CD14-positive monocyte (primary cell): Measurements from ENCODE around the gene ZDHHC14. TPM values are rescaled to one million over a fixed set of nuclear protein-coding genes. Genes with fewer than 3 reads are reported as not detected.
A peak's percentile ranks its signal among the peaks of the same experiment; 100 is the strongest.

ENCODE experiments used
- DNase-seq, 3 donors: peaks; one replicate each; pipeline ENCODE4 v3.0.0-alpha.2; 2011 to 2022
- H2AFZ ChIP-seq: 2 replicates; pipeline ENCODE4 v1.6.0; 2012; ENCODE audit warnings: mild to moderate bottlenecking, low read depth, low read length, inconsistent platforms; ENCODE audit not compliant: insufficient read depth, poor library complexity, severe bottlenecking
- H3K27ac ChIP-seq, 2 donors: 1 replicate in 1 of 2; 2 replicates in 1 of 2; pipeline ENCODE4 v1.5.1; 2012 to 2013; ENCODE audit warnings: low read length in 2 of 2, control low read depth in 1 of 2, inconsistent platforms in 1 of 2, low read depth in 1 of 2, mild to moderate bottlenecking in 1 of 2
- H3K27me3 ChIP-seq, 2 donors: one replicate each; pipeline versions ENCODE4 v1.6.0 to v1.6.1; 2011 to 2013; ENCODE audit warnings: low read length in 2 of 2; ENCODE audit not compliant: control insufficient read depth in 2 of 2, insufficient read depth in 2 of 2
- H3K36me3 ChIP-seq, 2 donors: replicated peaks in 1 of 2; 1 replicate in 1 of 2; 2 replicates in 1 of 2; pipeline versions ENCODE4 v1.5.1 to v1.6.1; 2012 to 2013; ENCODE audit warnings: low read length in 2 of 2, control low read depth in 1 of 2, inconsistent platforms in 1 of 2, mild to moderate bottlenecking in 1 of 2; ENCODE audit not compliant: insufficient read depth in 2 of 2, control insufficient read depth in 1 of 2
- H3K4me1 ChIP-seq, 2 donors: 1 replicate in 1 of 2; 2 replicates in 1 of 2; pipeline versions ENCODE4 v1.5.1 to v1.6.1; 2012 to 2013; ENCODE audit warnings: low read length in 2 of 2, control low read depth in 1 of 2, inconsistent platforms in 1 of 2, mild to moderate bottlenecking in 1 of 2, moderate library complexity in 1 of 2; ENCODE audit not compliant: insufficient read depth in 2 of 2, control insufficient read depth in 1 of 2
- H3K4me2 ChIP-seq: replicated peaks from 2 replicates; pipeline ENCODE3; 2012; ENCODE audit warnings: low read length, moderate library complexity, mild to moderate bottlenecking; ENCODE audit not compliant: poor library complexity, severe bottlenecking; ENCODE audit errors: extremely low read depth
- H3K4me3 ChIP-seq, 3 experiments: fragments of 200-600 bp in 1 of 3; sonication (generic) in 1 of 3; replicated peaks in 1 of 3; 1 replicate in 2 of 3; 2 replicates in 1 of 3; pipeline ENCODE4 v1.5.1; 2011 to 2013; ENCODE audit warnings: low read length in 3 of 3, mild to moderate bottlenecking in 3 of 3, control low read depth in 2 of 3, low read depth in 2 of 3, inconsistent platforms in 1 of 3, moderate library complexity in 1 of 3
- H3K79me2 ChIP-seq: 2 replicates; pipeline ENCODE4 v1.6.0; 2012; ENCODE audit warnings: mild to moderate bottlenecking, control low read depth, inconsistent platforms, low read length, moderate library complexity; ENCODE audit not compliant: insufficient read depth
- H3K9ac ChIP-seq: 2 replicates; pipeline ENCODE4 v1.6.0; 2017; ENCODE audit warnings: low read length, mild to moderate bottlenecking; ENCODE audit not compliant: insufficient read depth, poor library complexity, severe bottlenecking
- H3K9me3 ChIP-seq, 2 donors: replicated peaks in 1 of 2; 1 replicate in 1 of 2; 2 replicates in 1 of 2; pipeline versions ENCODE4 v1.5.1 to v1.6.1; 2012 to 2013; ENCODE audit warnings: low read length in 2 of 2, control low read depth in 1 of 2; ENCODE audit not compliant: control insufficient read depth in 1 of 2, insufficient read depth in 1 of 2
- H4K20me1 ChIP-seq: 2 replicates; pipeline ENCODE4 v1.6.0; 2012; ENCODE audit warnings: mild to moderate bottlenecking, low read length, control low read depth, moderate library complexity; ENCODE audit not compliant: insufficient read depth
- H3K27ac Mint-ChIP-seq, 7 donors: one replicate each; pipeline ENCODE4 v1.8.0; 2020; ENCODE audit warnings: mild to moderate bottlenecking in 7 of 7, mixed read lengths in 7 of 7, moderate library complexity in 6 of 7, inconsistent platforms in 2 of 7
- H3K27me3 Mint-ChIP-seq, 3 donors: one replicate each; pipeline ENCODE4 v1.8.0; 2021 to 2022; ENCODE audit warnings: low read depth in 3 of 3, mild to moderate bottlenecking in 3 of 3, mixed read lengths in 3 of 3, moderate library complexity in 3 of 3, inconsistent platforms in 1 of 3
- H3K36me3 Mint-ChIP-seq, 2 donors: one replicate each; pipeline ENCODE4 v1.8.0; 2020; ENCODE audit warnings: mixed read lengths in 2 of 2, inconsistent platforms in 1 of 2, mild to moderate bottlenecking in 1 of 2
- H3K4me1 Mint-ChIP-seq: one replicate; pipeline ENCODE4 v1.8.0; 2020; ENCODE audit warnings: mild to moderate bottlenecking, mixed read lengths
- H3K4me3 Mint-ChIP-seq, 2 donors: one replicate each; pipeline ENCODE4 v1.8.0; 2020; ENCODE audit warnings: mild to moderate bottlenecking in 2 of 2, mixed read lengths in 2 of 2, moderate library complexity in 1 of 2
- H3K9me3 Mint-ChIP-seq, 7 donors: one replicate each; pipeline ENCODE4 v1.8.0; 2020 to 2022; ENCODE audit warnings: mixed read lengths in 7 of 7, mild to moderate bottlenecking in 6 of 7, moderate library complexity in 6 of 7, inconsistent platforms in 2 of 7
- WGBS: methylation state at CpG from one replicate; pipeline ENCODE4 v1.1.5; 2013; ENCODE audit warnings: missing lambda C conversion rate; ENCODE audit not compliant: insufficient coverage; 5-methylcytosine and 5-hydroxymethylcytosine counted together
- intact Hi-C, 2 donors: fragments of 100-400 bp; cut with micrococcal nuclease; formaldehyde crosslinking; loops; one replicate each; pipeline versions ENCODE4 v1.15.0 to v1.15.1; 2023
- polyA plus RNA-seq, 3 donors: library from polyadenylated mRNA; depleted of rRNA in 1 of 3; unstranded in 2 of 3; stranded (reverse) in 1 of 3; fragments of 300-500 nt in 2 of 3; fragments of >200 nt in 1 of 3; fragmentation: Illumina TruSeq in 2 of 3; gene quantifications; 1 replicate in 2 of 3; 2 replicates in 1 of 3; pipeline ENCODE4 v1.2.3, GENCODE V29; 2012 to 2021
- TF ChIP-seq, protein P1 (sequence below): fragments of 200-600 bp; IDR thresholded peaks from one replicate; pipeline ENCODE4 v1.8.0; 2022; ENCODE audit warnings: antibody characterized with exemption, mild to moderate bottlenecking

The ZDHHC14 gene
- polyA plus RNA-seq, 3 donors, result 0.30 to 1.7 (median 0.93) TPM

DNA sequence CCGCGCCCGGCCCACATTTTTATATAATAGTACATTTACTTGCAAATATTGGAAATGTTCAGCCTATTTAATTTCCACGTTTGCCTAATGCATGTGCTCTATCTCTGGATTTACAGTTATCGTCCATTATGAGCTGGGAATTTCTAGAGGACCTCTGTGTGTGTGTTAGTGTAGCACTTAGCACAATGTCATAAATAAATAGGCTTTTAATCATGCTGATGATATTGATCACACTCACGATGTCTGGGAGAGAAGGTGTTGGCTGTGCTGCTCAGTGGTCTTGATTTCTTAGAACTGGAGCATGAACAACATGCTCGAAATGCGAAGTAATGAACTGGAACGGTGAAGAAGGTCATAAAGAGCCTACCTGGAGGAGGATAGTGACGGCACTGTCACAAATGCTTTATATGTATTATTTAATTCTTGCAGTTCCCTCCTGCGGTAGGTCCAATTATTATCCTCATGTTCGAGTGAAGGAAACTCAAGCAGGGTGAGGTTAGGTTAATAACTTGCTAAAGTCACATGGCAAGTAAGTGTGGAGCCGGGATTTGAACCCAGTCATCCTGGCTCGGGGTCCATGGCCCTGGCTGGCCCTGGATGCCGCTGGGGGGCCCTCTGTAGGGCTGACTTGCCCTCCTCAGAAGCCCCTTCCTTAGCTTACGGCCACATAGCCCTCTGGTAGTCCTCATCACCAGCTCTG, 130.8 kb downstream of the ZDHHC14 start:
- no peak overlapping the region for H2AFZ ChIP-seq
- Mint-ChIP-seq H3K27ac (no peak overlapping the region), H3K27me3 (peaks cover 0 to 2% (median 0%) of the 10 kb centered on the region in 3 donors), H3K4me3 (no peak overlapping the region), H3K4me1 (peaks cover 31% of the 10 kb centered on the region), H3K9me3 (peaks cover 0 to 5% (median 3%) of the 10 kb centered on the region in 7 donors), H3K36me3 (peaks cover 0 to 5% of the 10 kb centered on the region in 2 donors)
- H3K9ac ChIP-seq, result no peak overlapping the region
- no peak overlapping the region for H3K27ac ChIP-seq
- H3K36me3 ChIP-seq, result no peaks in the 10 kb centered on the region
- H4K20me1 ChIP-seq, result no peaks in the 10 kb centered on the region
- no peak for DNase-seq
- H3K9me3 ChIP-seq, result no peaks in the 10 kb centered on the region
- H3K4me3 ChIP-seq, result no peak overlapping the region
- intact Hi-C loops, result loop anchor here in 1 of 2 donors (5.0 kb wide), 1 partner anchor 35 kb away; no protein-coding TSS in a partner anchor
- H3K4me1 ChIP-seq, result peaks cover 21 to 27% of the 10 kb centered on the region in 2 donors
- no peak overlapping the region for H3K4me2 ChIP-seq
- TF ChIP-seq, protein P1, sequence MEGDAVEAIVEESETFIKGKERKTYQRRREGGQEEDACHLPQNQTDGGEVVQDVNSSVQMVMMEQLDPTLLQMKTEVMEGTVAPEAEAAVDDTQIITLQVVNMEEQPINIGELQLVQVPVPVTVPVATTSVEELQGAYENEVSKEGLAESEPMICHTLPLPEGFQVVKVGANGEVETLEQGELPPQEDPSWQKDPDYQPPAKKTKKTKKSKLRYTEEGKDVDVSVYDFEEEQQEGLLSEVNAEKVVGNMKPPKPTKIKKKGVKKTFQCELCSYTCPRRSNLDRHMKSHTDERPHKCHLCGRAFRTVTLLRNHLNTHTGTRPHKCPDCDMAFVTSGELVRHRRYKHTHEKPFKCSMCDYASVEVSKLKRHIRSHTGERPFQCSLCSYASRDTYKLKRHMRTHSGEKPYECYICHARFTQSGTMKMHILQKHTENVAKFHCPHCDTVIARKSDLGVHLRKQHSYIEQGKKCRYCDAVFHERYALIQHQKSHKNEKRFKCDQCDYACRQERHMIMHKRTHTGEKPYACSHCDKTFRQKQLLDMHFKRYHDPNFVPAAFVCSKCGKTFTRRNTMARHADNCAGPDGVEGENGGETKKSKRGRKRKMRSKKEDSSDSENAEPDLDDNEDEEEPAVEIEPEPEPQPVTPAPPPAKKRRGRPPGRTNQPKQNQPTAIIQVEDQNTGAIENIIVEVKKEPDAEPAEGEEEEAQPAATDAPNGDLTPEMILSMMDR, result no peak
- no peaks in the 10 kb centered on the region for H3K79me2 ChIP-seq
- H3K27me3 ChIP-seq, result no peaks in the 10 kb centered on the region
- WGBS, result 95% methylated on average over 10 of the region's 16 CpGs

DNA sequence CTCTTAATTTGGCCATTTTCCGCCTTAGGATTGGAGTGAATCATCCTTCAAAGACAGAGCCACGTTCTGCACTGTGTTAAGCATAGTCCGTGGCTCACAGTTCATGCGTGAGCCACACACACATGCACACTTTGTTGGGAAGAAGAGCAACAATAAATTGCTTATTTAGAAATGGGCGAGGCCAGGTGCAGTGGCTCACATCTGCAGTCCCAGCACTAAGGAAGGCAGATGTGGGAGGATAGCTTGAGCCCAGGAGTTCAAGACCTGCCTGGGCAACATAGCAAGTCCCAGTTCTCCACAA, 131.3 kb downstream of the ZDHHC14 start:
- no peaks in the 10 kb centered on the region for H3K36me3 ChIP-seq
- H3K36me3 Mint-ChIP-seq, result peaks cover 0 to 5% of the 10 kb centered on the region in 2 donors
- no peaks in the 10 kb centered on the region for H3K27me3 ChIP-seq
- intact Hi-C loops, result loop anchor here in 1 of 2 donors (5.0 kb wide), 1 partner anchor 35 kb away; no protein-coding TSS in a partner anchor
- peaks cover 0 to 5% (median 3%) of the 10 kb centered on the region in 7 donors for H3K9me3 Mint-ChIP-seq
- peaks cover 0 to 2% (median 0%) of the 10 kb centered on the region in 3 donors for H3K27me3 Mint-ChIP-seq
- no peak overlapping the region for H3K4me2 ChIP-seq
- no peak overlapping the region for H2AFZ ChIP-seq
- H3K4me1 ChIP-seq, result peaks cover 21 to 27% of the 10 kb centered on the region in 2 donors
- TF ChIP-seq, protein P1, result no peak
- H3K9me3 ChIP-seq, result no peaks in the 10 kb centered on the region
- H3K4me1 Mint-ChIP-seq, result peaks cover 31% of the 10 kb centered on the region
- peak overlapping the region in 1 of 2 donors; percentile 55 for H3K4me3 Mint-ChIP-seq
- H3K4me3 ChIP-seq, result no peak overlapping the region
- H4K20me1 ChIP-seq, result no peaks in the 10 kb centered on the region
- WGBS, result 97% methylated on average over 4 of the region's 5 CpGs
- H3K9ac ChIP-seq, result no peak overlapping the region
- peak overlapping the region in 1 of 7 donors; percentile 65 for H3K27ac Mint-ChIP-seq
- no peaks in the 10 kb centered on the region for H3K79me2 ChIP-seq
- DNase-seq, result no peak
- H3K27ac ChIP-seq, result no peak overlapping the region
